Immature natural killer cell (primary cell): ENCODE measurements around the gene PTMA. TPM values are rescaled to one million over a fixed set of nuclear protein-coding genes. Genes with fewer than 3 reads are reported as not detected.
A peak's percentile ranks its signal among the peaks of the same experiment; 100 is the strongest.

Source experiments
- DNase-seq, 3 donors: peaks; one replicate each; pipeline ENCODE4 v3.0.0; 2022; ENCODE audit warnings: mixed read lengths in 1 of 3
- H3K27ac Mint-ChIP-seq, 6 donors: one replicate each; pipeline ENCODE4 v1.8.0; 2020; ENCODE audit warnings: mixed read lengths in 6 of 6, mild to moderate bottlenecking in 5 of 6, inconsistent platforms in 4 of 6, moderate library complexity in 3 of 6
- H3K27me3 Mint-ChIP-seq, 3 donors: one replicate each; pipeline ENCODE4 v1.8.0; 2020 to 2021; ENCODE audit warnings: low read depth in 3 of 3, mild to moderate bottlenecking in 3 of 3, mixed read lengths in 3 of 3, moderate library complexity in 3 of 3, inconsistent platforms in 1 of 3
- H3K36me3 Mint-ChIP-seq, 3 donors: one replicate each; pipeline ENCODE4 v1.8.0; 2020; ENCODE audit warnings: mixed read lengths in 3 of 3, inconsistent platforms in 2 of 3, mild to moderate bottlenecking in 2 of 3
- H3K4me1 Mint-ChIP-seq, 2 donors: one replicate each; pipeline ENCODE4 v1.8.0; 2020; ENCODE audit warnings: inconsistent platforms in 2 of 2, mild to moderate bottlenecking in 2 of 2, mixed read lengths in 2 of 2, moderate library complexity in 1 of 2
- H3K4me3 Mint-ChIP-seq, 5 donors: one replicate each; pipeline ENCODE4 v1.8.0; 2020; ENCODE audit warnings: mild to moderate bottlenecking in 5 of 5, mixed read lengths in 5 of 5, inconsistent platforms in 3 of 5, moderate library complexity in 3 of 5
- H3K9me3 Mint-ChIP-seq, 6 donors: one replicate each; pipeline ENCODE4 v1.8.0; 2020; ENCODE audit warnings: mild to moderate bottlenecking in 6 of 6, mixed read lengths in 6 of 6, inconsistent platforms in 4 of 6, moderate library complexity in 3 of 6
- polyA plus RNA-seq, 3 donors: library from polyadenylated mRNA; unstranded; fragments of 300-500 nt; fragmentation: Illumina TruSeq; gene quantifications; one replicate each; pipeline ENCODE4 v1.2.3, GENCODE V29; 2021

The PTMA gene
- polyA plus RNA-seq, 3 donors from 2014 or later: 953 to 2,361 (median 1,987) TPM

GRCh38 chr2:231692847-231693246 is 15.5 kb upstream of the PTMA start:
- no peaks in the 10 kb centered on the region for H3K9me3 Mint-ChIP-seq
- DNase-seq: no peak
- no peaks in the 10 kb centered on the region for H3K4me1 Mint-ChIP-seq
- H3K27me3 Mint-ChIP-seq: peaks cover 0 to 5% (median 2%) of the 10 kb centered on the region in 3 donors
- H3K4me3 Mint-ChIP-seq: no peak overlapping the region
- H3K36me3 Mint-ChIP-seq: no peaks in the 10 kb centered on the region
- H3K27ac Mint-ChIP-seq: no peak overlapping the region

GRCh38 chr2:231693956-231694355 is 14.4 kb upstream of the PTMA start:
- Mint-ChIP-seq H3K4me3 (no peak overlapping the region), H3K27ac (no peak overlapping the region)

DNA sequence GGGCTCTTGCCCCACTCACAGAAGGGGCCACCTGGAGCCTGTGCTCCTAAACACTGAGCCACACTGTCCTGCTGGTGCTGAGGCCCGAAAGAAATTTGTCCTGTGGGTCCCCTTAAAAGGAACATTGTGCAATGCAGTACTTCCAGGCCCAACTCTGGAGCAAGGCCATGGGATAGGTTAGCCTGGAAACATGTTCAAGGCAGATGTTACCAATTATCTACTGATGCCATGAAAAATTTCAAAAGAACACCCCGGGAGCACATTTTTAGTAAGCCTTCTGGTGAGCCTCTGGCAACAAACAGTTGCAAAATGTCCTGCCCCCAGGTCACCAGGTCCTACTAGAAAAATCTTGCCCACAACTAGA is 12.3 kb upstream of the PTMA start:
- Mint-ChIP-seq H3K36me3 (no peaks in the 10 kb centered on the region), H3K4me3 (no peak overlapping the region), H3K4me1 (no peaks in the 10 kb centered on the region), H3K27ac (no peak overlapping the region), H3K9me3 (no peaks in the 10 kb centered on the region), H3K27me3 (peaks cover 0 to 2% (median 1%) of the 10 kb centered on the region in 3 donors)
- DNase-seq: no peak

More at GRCh38 chr2:231693956-231694355, 14.4 kb upstream of the PTMA start:
- Mint-ChIP-seq H3K36me3 (no peaks in the 10 kb centered on the region), H3K4me1 (no peaks in the 10 kb centered on the region), H3K9me3 (no peaks in the 10 kb centered on the region), H3K27me3 (peaks cover 0 to 5% (median 2%) of the 10 kb centered on the region in 3 donors)
- DNase-seq: no peak

DNA sequence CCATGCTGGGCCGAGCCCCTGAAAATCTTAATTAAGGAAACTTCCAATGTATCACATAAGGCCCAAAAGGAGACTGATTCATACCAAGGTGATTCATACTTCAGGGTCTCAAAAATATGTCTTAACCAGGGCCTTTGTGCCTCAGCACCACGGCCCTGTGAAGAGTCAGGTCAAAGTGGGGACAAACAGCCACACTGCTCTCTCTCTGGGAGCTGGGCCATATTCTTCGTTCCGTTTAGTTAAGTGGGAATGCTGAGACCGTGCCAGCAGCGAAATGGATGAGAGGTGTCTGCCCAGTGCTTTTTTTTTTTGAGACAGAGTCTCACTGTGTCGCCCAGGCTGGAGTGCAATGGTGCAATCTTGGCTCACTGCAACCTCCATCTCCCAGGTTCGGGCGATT is 9.3 kb upstream of the PTMA start:
- Mint-ChIP-seq H3K27me3 (peaks cover 0 to 1% (median 0%) of the 10 kb centered on the region in 3 donors), H3K36me3 (no peaks in the 10 kb centered on the region), H3K4me3 (no peak overlapping the region), H3K4me1 (peaks cover 0 to 2% of the 10 kb centered on the region in 2 donors), H3K9me3 (no peaks in the 10 kb centered on the region), H3K27ac (no peak overlapping the region)
- no peak for DNase-seq

- no peak for DNase-seq
- peaks cover 6 to 8% (median 7%) of the 10 kb centered on the region in 3 donors for H3K27me3 Mint-ChIP-seq
- H3K27ac Mint-ChIP-seq: no peak overlapping the region
- H3K4me3 Mint-ChIP-seq: no peak overlapping the region
- no peaks in the 10 kb centered on the region for H3K36me3 Mint-ChIP-seq
- no peaks in the 10 kb centered on the region for H3K9me3 Mint-ChIP-seq
- peaks cover 5 to 15% of the 10 kb centered on the region in 2 donors for H3K4me1 Mint-ChIP-seq
Observed at GRCh38 chr2:231701456-231702373, 6.6 kb upstream of the PTMA start.

- peaks cover 25 to 28% (median 26%) of the 10 kb centered on the region in 3 donors for H3K27me3 Mint-ChIP-seq
- peaks cover 0 to 3% (median 0%) of the 10 kb centered on the region in 3 donors for H3K36me3 Mint-ChIP-seq
- H3K27ac Mint-ChIP-seq: peak overlapping the region in 4 of 6 donors; percentile 39 to 80 (median 62)
- H3K9me3 Mint-ChIP-seq: peaks cover 0 to 2% (median 0%) of the 10 kb centered on the region in 6 donors
- H3K4me1 Mint-ChIP-seq: peaks cover 5 to 16% of the 10 kb centered on the region in 2 donors
- peak overlapping the region in 2 of 5 donors; percentile 27 to 40 for H3K4me3 Mint-ChIP-seq
- no peak for DNase-seq
Observed at GRCh38 chr2:231704017-231704416, 4.3 kb upstream of the PTMA start.

DNA sequence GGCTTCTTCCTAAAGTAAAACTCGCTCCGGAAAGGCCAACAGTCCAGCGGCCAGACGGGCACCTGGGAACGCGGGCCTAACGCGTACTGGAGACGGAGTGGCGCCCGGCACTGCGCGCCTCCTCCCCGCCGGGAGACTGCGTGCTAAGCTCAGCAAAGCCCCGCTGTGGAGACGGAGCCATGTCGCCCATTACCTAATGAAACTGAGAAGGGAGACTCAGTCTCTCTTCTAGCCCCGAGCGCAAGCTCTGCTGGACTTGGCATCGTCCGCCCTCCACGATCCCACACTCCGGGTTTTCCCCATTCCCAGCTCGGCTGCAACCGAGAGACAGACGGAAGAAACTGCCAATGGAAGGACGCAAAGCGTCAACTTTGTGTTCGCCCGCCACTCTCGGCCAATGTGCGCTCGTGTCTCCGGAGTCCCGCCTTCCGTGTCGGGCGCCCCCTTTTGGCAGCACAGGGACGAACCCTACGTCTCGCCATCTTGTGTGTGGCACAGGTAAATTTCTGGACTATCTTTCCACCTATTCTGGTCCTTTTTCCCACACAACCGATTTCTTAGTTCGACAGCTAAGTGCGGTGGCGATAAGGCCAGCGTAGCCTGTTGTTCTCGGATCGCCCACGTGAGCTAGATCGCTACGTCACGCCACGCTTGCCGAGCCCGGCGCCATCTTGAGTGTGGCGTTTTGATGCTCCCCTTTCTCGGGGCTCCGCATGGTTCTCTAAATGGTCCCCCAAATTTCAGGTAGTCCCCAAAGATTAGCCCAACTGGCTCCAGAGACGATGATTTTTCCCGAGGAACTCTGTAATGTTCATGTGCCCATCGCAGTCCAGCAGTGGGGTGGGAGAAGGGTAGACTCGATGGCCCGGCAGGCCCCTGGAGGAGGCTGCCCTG is 1.3 kb upstream of the PTMA start:
- H3K36me3 Mint-ChIP-seq: peaks cover 5 to 11% (median 10%) of the 10 kb centered on the region in 3 donors
- DNase-seq: peak; percentile 97 to 98 (median 97)
- H3K27me3 Mint-ChIP-seq: peaks cover 50 to 55% (median 51%) of the 10 kb centered on the region in 3 donors
- peak overlapping the region; percentile 94 to 99 (median 97) for H3K4me3 Mint-ChIP-seq
- H3K9me3 Mint-ChIP-seq: peaks cover 0 to 2% (median 0%) of the 10 kb centered on the region in 6 donors
- peak overlapping the region; percentile 99 to 100 (median 100) for H3K27ac Mint-ChIP-seq
- H3K4me1 Mint-ChIP-seq: peaks cover 17 to 28% of the 10 kb centered on the region in 2 donors

DNA sequence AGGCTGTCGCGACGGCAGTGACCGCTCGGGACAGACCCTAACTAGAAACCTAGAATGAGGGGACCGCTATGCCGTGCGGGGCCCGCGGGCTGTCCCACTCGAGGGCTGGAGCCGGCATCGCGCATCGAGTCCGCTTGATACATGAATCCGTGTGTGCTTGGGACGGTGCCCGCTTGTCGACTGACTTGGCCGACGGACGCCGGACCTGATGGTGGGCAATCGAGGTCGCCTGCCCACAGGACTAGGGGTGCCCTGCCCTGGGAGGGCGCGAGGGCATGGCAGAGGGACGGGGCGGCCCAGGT is 749 bp upstream of the PTMA start:
- no peak for DNase-seq
- peaks cover 23 to 34% of the 10 kb centered on the region in 2 donors for H3K4me1 Mint-ChIP-seq

DNA sequence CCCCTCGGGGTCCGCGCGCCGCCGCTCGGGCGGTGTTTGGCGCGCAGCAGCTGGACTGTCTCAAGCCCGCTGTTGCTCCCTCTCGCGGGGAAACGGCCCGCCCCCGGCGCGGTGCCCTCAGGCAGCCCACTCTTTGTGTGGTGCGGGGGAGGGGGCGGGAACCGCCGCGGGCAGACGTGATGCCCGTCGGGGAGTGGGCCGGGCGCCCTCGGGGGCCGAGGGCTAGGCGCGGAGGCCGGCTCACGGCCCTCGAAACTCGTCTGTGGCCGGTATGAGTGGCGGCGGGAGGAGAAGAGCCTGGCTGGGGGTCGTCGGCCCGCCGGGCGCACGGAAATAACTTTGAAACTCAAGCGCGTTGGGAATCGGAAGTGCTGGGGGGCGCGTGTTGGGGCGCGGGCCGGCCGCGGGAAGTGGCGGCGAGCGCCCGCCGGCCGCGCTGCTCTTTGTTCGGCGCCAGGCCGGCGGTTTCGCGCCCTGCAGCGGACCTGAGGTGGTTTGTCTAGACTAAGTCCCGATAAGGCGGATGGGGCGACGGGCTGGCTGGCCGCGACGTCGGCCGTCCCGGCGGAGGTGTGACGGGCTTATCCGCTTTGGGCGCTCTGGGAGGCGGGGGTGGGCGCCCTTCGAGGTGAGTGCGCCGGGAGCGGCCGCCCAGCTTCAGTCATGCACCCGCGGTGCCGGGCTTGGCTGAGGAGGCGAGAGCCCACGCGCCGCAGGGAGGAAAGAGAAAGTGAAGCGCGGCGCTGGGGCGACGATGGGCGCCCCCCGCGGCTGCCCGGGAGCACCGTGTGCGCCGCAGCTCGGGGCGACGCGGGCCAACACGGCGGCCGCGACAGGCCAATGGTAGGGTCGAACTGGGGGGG is 679 bp downstream of the PTMA start:
- H3K27ac Mint-ChIP-seq: peak overlapping the region; percentile 96 to 100 (median 100)
- peak; percentile 84 to 93 (median 93) for DNase-seq
- peaks cover 0 to 3% (median 0%) of the 10 kb centered on the region in 6 donors for H3K9me3 Mint-ChIP-seq
- H3K36me3 Mint-ChIP-seq: peaks cover 5 to 22% (median 21%) of the 10 kb centered on the region in 3 donors
- peaks cover 66 to 72% (median 67%) of the 10 kb centered on the region in 3 donors for H3K27me3 Mint-ChIP-seq
- peaks cover 35 to 43% of the 10 kb centered on the region in 2 donors for H3K4me1 Mint-ChIP-seq
- peak overlapping the region; percentile 99 for H3K4me3 Mint-ChIP-seq

More for the DNA sequence above, 749 bp upstream of the PTMA start:
- H3K9me3 Mint-ChIP-seq: peaks cover 0 to 3% (median 0%) of the 10 kb centered on the region in 6 donors
- H3K27ac Mint-ChIP-seq: peak overlapping the region; percentile 99 to 100 (median 100)
- peaks cover 56 to 61% (median 57%) of the 10 kb centered on the region in 3 donors for H3K27me3 Mint-ChIP-seq
- H3K4me3 Mint-ChIP-seq: peak overlapping the region; percentile 94 to 99 (median 97)
- peaks cover 5 to 17% (median 16%) of the 10 kb centered on the region in 3 donors for H3K36me3 Mint-ChIP-seq

GRCh38 chr2:231709636-231709980 is 1.3 kb downstream of the PTMA start:
- Mint-ChIP-seq H3K4me3 (peak overlapping the region; percentile 86 to 99 (median 92)), H3K27ac (peak overlapping the region; percentile 91 to 100 (median 95)), H3K4me1 (peaks cover 38 to 44% of the 10 kb centered on the region in 2 donors), H3K9me3 (peaks cover 0 to 3% (median 0%) of the 10 kb centered on the region in 6 donors), H3K27me3 (peaks cover 68 to 75% (median 72%) of the 10 kb centered on the region in 3 donors), H3K36me3 (peaks cover 5 to 22% (median 21%) of the 10 kb centered on the region in 3 donors)
- DNase-seq: no peak

DNA sequence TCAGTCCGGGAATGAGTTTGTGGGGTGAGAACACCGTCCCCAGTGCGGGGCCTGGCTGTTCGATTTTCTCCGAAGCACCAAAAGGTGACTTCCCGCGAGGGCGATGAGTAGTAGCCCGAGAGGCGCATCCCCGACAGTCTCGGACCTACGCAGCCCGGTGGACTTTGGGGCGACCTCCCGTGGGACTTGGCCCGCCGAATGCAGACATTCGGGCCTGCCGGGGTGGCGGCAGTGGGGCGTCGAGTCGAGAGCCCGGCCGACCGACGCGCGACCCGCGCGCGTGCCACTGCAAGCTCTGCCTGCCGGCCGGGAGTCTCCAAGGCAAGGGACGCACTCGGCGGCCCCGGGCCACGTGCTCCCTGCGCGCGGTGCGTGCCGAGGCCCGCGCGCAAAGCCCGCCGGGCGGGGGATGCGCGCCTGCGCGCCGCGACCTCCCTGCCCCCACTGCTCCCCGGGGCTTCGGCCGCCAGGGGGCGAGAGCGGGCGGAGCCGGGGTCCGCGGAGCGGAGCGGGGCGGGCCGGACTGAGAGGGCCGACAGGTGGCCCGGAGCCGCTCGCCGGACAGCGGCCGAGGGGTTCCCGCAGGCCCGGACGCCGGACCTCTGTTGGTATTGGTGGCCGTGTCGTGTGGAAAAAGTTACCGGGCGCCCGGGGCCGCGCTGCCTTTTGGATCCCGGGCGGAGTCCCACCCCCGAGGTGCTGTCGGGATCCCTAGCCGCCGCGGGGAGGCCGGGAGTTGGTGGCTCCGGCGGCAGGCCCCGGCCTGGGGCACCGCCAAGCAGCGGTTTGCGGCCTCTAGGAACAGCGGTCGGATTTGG is 1.9 kb downstream of the PTMA start:
- H3K27ac Mint-ChIP-seq: peak overlapping the region; percentile 91 to 100 (median 96)
- H3K4me3 Mint-ChIP-seq: peak overlapping the region; percentile 88 to 99 (median 92)
- DNase-seq: peak; percentile 90 to 91 (median 91)
- peaks cover 41 to 46% of the 10 kb centered on the region in 2 donors for H3K4me1 Mint-ChIP-seq
- peaks cover 0 to 3% (median 0%) of the 10 kb centered on the region in 6 donors for H3K9me3 Mint-ChIP-seq
- H3K36me3 Mint-ChIP-seq: peaks cover 5 to 22% (median 21%) of the 10 kb centered on the region in 3 donors
- H3K27me3 Mint-ChIP-seq: peaks cover 68 to 76% (median 75%) of the 10 kb centered on the region in 3 donors
